ENCODE data around the gene RB1. TPM values are rescaled to one million over a fixed set of nuclear protein-coding genes. Genes with fewer than 3 reads are reported as not detected.
"Not testable (repeated sequence)": the region's sequence is repeated elsewhere in the genome, so short reads cannot be mapped to it uniquely, and the experiment has no call there.

RB1 gene
- total and polyA plus RNA-seq, 11 donors: 8.5 to 52.1 (median 26.7) TPM

DNA sequence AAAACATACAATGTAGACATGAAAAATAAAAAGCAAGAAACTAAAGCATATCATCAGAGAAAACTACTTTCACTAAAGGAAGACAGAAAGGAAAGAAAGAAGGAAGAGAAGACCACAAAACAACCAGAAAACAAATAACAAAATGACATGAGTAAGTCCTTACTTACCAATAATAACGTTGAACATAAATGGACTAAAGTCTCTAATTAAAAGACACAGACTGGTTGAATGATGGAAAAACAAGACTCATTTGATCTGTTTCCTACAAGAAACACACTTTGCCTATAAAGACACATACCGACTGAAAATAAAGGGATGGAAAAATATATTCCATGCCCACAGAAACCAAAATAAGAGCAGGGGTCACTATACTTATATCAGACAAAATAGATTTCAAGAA is 46.0 kb downstream of the RB1 start:
- ATAC-seq: no peak
- Histone ChIP-seq H3K36me3 (peaks cover 0 to 82% (median 58%) of the 10 kb centered on the region in 9 donors), H3K27ac (no peak overlapping the region), H3K4me1 (no peaks in the 10 kb centered on the region), H3K9me3 (peaks cover 0 to 37% (median 8%) of the 10 kb centered on the region in 12 donors), H3K4me3 (no peak overlapping the region), H3K27me3 (no peaks in the 10 kb centered on the region)
- intact Hi-C loops (cut with DNase I): no loop called here
- no peak for DNase-seq
- WGBS, 4 donors: 92 to 99% (median 98%) methylated on average over 2 of the region's 2 CpGs
- TF ChIP-seq CTCF (IDR thresholded peaks at IDR 0.05): no peak
- no peak for TF ChIP-seq POLR2A (IDR thresholded peaks at IDR 0.05)

DNA sequence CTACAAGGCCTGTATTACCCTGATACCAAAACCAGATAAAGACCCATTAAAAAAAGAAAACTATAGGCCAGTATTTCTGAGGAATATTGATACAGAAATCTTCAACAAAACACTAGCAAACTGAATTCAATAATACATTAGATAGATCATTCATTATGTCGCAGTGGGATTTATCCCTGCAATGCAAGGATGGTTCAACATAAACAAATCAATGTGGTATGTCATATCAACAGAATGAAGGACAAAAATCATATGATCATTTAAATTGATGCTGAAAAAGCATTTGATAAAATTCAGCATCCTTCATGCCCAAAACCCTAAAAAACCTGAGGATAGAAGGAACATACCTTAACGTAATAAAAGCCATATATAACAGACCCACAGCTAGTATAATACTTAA is 50.0 kb downstream of the RB1 start:
- Histone ChIP-seq H3K4me3 (no peak overlapping the region), H3K4me1 (peaks cover 0 to 7% (median 0%) of the 10 kb centered on the region in 12 donors), H3K36me3 (peaks cover 0 to 64% (median 25%) of the 10 kb centered on the region in 9 donors), H3K27ac (no peak overlapping the region), H3K9me3 (peaks cover 0 to 49% (median 13%) of the 10 kb centered on the region in 12 donors), H3K27me3 (no peaks in the 10 kb centered on the region)
- 97 to 100% (median 99%) methylated on average over 2 of the region's 2 CpGs for WGBS, 4 donors
- ATAC-seq (no peak), DNase-seq (no peak)
- TF ChIP-seq CTCF (IDR thresholded peaks at IDR 0.05) (no peak), POLR2A (IDR thresholded peaks at IDR 0.05) (no peak)
- intact Hi-C loops (cut with DNase I): no loop called here

GRCh38 chr13:48355524-48355923 is 52.0 kb downstream of the RB1 start:
- intact Hi-C loops (cut with DNase I): loop anchor here in 1 of 10 donors (5.0 kb wide), 1 partner anchor 57 kb away; the partner anchor contains the start of gene LPAR6
- H3K27ac ChIP-seq, H3K4me3 ChIP-seq, ATAC-seq, H3K27me3 ChIP-seq, DNase-seq, H3K4me1 ChIP-seq: not testable (repeated sequence)
- H3K36me3 ChIP-seq: peaks cover 0 to 51% (median 13%) of the 10 kb centered on the region in 9 donors
- 98 to 100% (median 99%) methylated on average over 2 of the region's 2 CpGs for WGBS, 4 donors
- H3K9me3 ChIP-seq: peaks cover 0 to 47% (median 13%) of the 10 kb centered on the region in 12 donors

GRCh38 chr13:48356750-48357149 is 53.2 kb downstream of the RB1 start:
- WGBS, 4 donors: 27 to 40% (median 34%) methylated on average over 3 of the region's 3 CpGs
- intact Hi-C loops (cut with DNase I): loop anchor here in 1 of 10 donors (5.0 kb wide), 1 partner anchor 56 kb away; the partner anchor contains the start of gene LPAR6
- ATAC-seq (peak in 1 of 4 donors; percentile 58), DNase-seq (no peak)
- Histone ChIP-seq H3K9me3 (peaks cover 0 to 35% (median 12%) of the 10 kb centered on the region in 12 donors), H3K27me3 (no peaks in the 10 kb centered on the region), H3K4me1 (peaks cover 0 to 7% (median 0%) of the 10 kb centered on the region in 12 donors), H3K27ac (peak overlapping the region in 5 of 12 donors; percentile 3 to 20 (median 11)), H3K36me3 (peaks cover 0 to 47% (median 9%) of the 10 kb centered on the region in 9 donors), H3K4me3 (no peak overlapping the region)
- no peak for TF ChIP-seq POLR2A (IDR thresholded peaks at IDR 0.05)
- no peak for TF ChIP-seq CTCF (IDR thresholded peaks at IDR 0.05)

DNA sequence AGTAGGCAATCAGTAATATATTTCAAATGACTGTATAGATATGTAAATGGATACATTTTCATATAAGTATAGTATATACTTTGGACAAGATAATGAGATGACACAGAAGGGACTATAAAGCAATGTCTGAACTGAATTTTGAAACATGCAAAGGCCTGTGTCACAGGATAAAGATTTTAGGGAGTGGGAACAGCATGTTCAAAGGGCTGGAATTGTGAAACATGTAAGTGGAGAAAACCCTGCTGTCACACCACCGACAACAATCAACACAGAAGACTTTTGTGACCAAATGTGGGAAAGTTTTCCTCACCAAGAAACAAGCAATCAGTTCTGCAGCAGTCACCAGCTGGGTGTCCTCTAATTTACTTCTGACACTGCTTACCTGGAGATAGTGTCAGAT is 66.4 kb downstream of the RB1 start:
- H3K36me3 ChIP-seq: peaks cover 0 to 80% (median 50%) of the 10 kb centered on the region in 9 donors
- H3K4me3 ChIP-seq: no peak overlapping the region
- H3K9me3 ChIP-seq: peaks cover 0 to 3% (median 0%) of the 10 kb centered on the region in 12 donors
- DNase-seq: no peak
- no peak for TF ChIP-seq CTCF (IDR thresholded peaks at IDR 0.05)
- no peak for TF ChIP-seq POLR2A (IDR thresholded peaks at IDR 0.05)
- H3K27me3 ChIP-seq: no peaks in the 10 kb centered on the region
- no peak for ATAC-seq
- no peaks in the 10 kb centered on the region for H3K4me1 ChIP-seq
- H3K27ac ChIP-seq: no peak overlapping the region
- WGBS, 4 donors: 83 to 92% (median 89%) methylated on average over 1 of the region's 1 CpG
- intact Hi-C loops (cut with DNase I): no loop called here
